ENCODE measurements around the gene MUC4.
"Not testable (repeated sequence)": the region's sequence is repeated elsewhere in the genome, so short reads cannot be mapped to it uniquely, and the experiment has no call there.

MUC4 gene

GRCh38 chr3:195809796-195810454 is 1.8 kb downstream of the MUC4 start:
- DNase-seq (ENCODE audit: low spot score), result no peak

DNA sequence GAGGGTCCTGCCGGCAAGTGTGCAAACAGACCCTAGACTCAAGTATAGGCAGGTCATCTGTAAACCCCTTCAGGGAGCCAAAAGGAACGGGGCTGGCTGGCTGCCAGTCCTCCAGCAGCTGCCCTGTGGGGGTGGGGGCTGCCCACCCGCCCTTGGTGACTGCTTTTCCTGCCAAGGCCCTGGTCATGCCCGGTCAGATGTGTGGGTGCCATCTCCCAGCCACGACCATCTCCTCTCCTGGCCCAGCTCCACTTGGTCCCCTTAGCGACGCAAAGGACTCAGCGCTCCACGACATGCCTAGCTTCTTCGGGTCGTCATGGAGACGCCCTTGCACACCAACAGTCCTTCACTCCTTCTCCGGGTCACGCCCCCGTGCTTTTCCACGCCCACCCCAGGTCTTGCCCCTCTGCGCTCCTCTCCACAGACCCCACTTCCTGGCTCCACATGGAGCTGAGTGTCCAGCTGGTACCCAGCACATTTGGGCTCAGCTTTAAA is 2.4 kb downstream of the MUC4 start:
- no peak for DNase-seq (ENCODE audit: low spot score)

GRCh38 chr3:195808741-195809290 is 2.9 kb downstream of the MUC4 start:
- DNase-seq (ENCODE audit: low spot score), result no peak

DNA sequence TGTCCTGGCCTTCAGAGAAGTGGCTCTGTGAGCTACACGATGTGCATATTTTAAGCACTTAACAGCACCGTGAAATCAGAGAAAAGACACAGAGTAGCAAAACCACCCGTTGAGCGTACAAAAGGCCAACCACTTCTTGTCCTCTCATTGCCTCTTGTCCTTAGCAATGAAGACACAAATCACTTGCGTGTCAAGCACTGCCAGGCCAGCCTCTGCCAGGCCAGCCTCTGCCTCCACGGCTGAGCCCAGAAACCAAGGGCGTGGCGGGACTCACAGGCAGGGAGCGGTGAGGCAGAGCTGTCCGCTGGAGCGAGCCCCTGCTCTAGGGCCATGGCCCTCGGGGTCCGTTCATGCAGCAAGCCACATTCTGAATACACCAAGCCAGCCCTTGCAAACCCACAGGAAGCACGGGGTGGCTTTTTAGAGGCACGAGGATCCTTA is 4.0 kb downstream of the MUC4 start:
- no peak for DNase-seq (ENCODE audit: low spot score)

GRCh38 chr3:195806916-195807231 is 4.9 kb downstream of the MUC4 start:
- DNase-seq (ENCODE audit: low spot score), result no peak

GRCh38 chr3:195806211-195806915 is 5.4 kb downstream of the MUC4 start:
- DNase-seq (ENCODE audit: low spot score), result no peak

DNA sequence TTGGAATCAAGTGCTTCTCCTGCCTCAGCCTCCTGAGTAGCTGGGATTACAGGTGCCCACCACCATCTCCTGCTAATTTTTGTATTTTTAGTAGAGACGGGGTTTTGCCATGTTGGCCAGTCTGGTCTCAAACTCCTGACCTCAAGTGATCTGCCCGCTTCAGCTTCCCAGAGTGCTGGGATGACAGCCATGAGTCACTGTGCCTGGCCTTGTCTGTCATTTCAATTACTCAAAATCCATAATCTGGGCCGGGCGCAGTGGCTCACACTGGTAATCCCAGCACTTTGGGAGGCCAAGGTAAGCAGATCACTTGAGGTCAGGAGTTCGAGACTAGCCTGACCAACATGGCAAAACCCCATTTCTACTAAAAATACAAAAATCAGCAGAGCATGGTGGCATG is 6.1 kb downstream of the MUC4 start:
- not testable (repeated sequence) for DNase-seq (ENCODE audit: low spot score)

GRCh38 chr3:195805181-195805580 is 6.5 kb downstream of the MUC4 start:
- DNase-seq (ENCODE audit: low spot score), result no peak

GRCh38 chr3:195803289-195803908 is 8.3 kb downstream of the MUC4 start:
- no peak for DNase-seq (ENCODE audit: low spot score)

GRCh38 chr3:195802795-195803194 is 8.9 kb downstream of the MUC4 start:
- no peak for DNase-seq (ENCODE audit: low spot score)

GRCh38 chr3:195802261-195802701 is 9.4 kb downstream of the MUC4 start:
- DNase-seq (ENCODE audit: low spot score), result no peak

DNA sequence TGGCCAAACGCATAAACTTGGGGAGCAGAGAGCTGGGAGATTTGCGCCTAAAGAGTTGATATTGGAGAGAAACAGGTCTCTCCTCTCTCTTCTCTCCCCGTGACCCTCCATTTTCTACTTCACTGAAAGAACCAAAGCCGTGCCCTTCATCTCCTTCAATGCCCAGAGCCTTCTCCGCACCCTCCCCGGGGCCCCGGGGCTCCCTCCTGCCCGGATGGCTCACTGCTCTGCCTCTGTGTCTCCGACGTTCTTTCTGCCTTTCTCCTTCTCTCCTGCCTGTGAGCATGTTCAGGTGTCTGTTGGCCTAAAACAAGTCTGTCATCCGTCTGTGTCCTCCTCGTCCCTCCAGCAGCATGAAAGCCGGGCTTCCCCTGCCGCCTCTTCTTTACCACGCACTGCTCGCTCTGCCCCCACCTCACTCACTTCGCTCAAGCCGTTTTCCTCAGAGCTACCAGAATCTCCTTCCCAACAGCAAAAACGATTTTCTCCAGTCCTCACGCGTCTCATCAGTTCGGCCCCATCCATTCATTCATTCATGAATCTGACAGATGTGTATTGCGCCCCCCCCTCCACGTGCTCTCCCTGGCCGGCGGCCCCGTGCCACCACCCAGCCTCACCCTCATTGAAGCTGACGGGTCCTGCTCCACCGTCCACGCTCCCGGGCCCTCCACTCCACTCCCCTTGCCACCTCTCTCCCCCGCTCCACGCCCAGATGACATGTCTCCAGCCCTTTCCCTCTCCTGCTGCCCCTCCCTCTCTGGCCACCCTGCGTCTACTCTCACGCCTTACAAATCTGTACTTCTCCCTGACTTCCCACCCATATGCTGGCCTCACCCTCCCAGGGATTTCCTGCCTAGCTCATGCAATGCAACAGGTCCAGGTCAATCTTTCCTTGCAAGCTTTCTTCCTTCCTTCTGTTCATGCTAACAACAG is 10.2 kb downstream of the MUC4 start:
- no peak for DNase-seq (ENCODE audit: low spot score)

DNA sequence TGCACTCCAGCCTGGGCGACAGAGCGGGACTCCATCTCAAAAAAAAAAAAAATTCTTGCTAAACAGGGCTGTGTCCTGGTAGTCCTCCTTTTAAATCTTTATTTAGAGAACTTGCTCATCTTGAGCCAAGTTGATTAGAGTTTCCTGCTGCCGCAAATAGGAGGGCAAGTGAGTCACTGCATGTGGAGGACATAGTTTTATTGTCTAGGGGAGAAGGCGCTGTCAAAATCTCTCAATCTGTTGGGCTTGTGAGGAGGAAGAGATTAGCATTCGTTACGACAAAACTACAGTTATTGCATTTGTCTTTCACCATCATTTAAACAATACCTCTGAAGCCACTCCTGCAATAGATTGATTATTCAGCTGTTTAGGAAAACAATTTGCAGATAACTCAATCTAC is 11.5 kb downstream of the MUC4 start:
- no peak for DNase-seq (ENCODE audit: low spot score)

DNA sequence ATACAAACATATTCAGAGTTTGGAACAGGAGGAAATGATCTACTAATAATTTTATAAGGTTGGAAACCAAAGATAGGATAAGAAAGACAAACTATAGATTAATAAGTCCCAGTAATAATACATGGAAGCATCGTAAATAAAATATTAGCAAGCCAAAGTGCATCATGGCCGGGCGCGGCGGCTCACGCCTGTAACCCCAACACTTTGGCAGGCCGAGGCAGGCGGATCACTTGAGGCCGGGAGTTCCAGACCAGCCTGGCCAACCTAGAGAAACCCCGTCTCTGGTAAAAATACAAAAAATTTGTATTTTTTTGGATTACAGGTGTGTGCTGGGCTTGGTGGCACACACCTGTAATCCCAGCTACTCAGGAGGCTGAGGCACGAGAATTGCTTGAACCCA is 14.9 kb downstream of the MUC4 start:
- no peak for DNase-seq (ENCODE audit: low spot score)

GRCh38 chr3:195794708-195795107 is 17.0 kb downstream of the MUC4 start:
- no peak for DNase-seq (ENCODE audit: low spot score)

- DNase-seq (ENCODE audit: low spot score), result not testable (repeated sequence)
Measured at GRCh38 chr3:195792621-195793020, 19.1 kb downstream of the MUC4 start.

- DNase-seq (ENCODE audit: low spot score), result no peak
Measured at GRCh38 chr3:195790901-195791300, 20.8 kb downstream of the MUC4 start.

DNA sequence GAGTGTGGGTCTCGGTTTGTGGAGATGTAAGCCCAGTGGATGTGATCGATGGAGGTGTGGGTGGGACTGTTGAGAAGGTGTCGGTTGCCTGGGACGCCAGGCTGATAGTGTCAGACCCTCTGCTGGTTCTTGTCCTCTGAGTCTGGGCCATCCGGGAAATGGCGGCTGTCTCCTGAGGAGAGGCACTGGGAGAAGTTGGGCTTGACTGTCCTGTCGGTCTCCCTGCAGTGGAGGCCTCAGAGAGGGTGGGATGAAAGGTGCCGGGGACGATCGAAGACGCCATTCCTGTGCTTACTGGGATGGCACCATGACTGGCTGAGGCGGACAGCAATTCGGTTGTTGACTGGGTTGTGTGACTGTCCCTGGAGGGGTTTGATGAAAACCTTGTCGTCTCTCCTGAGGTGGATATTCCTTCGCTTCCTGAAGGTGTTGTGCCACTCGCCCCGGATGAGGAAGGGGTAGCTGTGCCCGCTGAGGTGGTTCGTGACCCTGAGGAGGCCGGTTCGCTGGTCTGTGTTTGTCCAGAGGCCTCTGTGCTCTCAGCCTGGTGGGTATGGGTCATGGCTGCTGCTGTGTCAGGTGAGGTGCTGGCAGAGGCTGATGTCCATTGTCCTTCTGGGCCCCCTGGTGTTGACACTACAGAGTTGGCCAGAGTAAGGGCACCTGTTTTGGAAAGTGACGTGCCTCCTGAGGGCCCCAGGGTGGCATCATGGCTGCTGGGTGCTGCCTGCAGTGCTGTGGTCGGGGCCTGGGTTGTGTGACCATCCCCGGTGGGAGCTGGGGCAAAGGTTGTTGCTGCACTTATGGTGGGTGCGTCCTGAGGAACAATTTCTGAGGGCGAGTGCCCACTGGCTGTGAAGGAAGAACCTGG is 22.8 kb downstream of the MUC4 start:
- no peak for DNase-seq (ENCODE audit: low spot score)

GRCh38 chr3:195785781-195786405 is 25.8 kb downstream of the MUC4 start:
- DNase-seq (ENCODE audit: low spot score), result not testable (repeated sequence)

GRCh38 chr3:195784031-195784430 is 27.7 kb downstream of the MUC4 start:
- not testable (repeated sequence) for DNase-seq (ENCODE audit: low spot score)

All from ecto neural progenitor cell (in vitro differentiated cells).